CD4-positive, alpha-beta T cell (primary cell): Measurements from ENCODE around the gene OR51T1. TPM values are rescaled to one million over a fixed set of nuclear protein-coding genes. Genes with fewer than 3 reads are reported as not detected.

Source experiments
- ATAC-seq: fragments of 200-7000 bp; cut with Tn5 transposase; one replicate; pipeline ENCODE4 v1.10.0; 2022; ENCODE audit warnings: mild to moderate bottlenecking; ENCODE audit not compliant: poor library complexity
- CTCF ChIA-PET: fragments of 350-600 bp; sonication (Branson Sonifier 250); formaldehyde crosslinking; loops from one replicate; lab custom pipeline; 2021; ENCODE audit warnings: antibody characterized with exemption, inconsistent platforms; lab: Charles Lee
- POLR2A ChIA-PET: fragments of 350-600 bp; sonication (Branson Sonifier 250); formaldehyde crosslinking; loops from one replicate; lab custom pipeline; 2021; ENCODE audit warnings: antibody characterized with exemption, inconsistent platforms; lab: Charles Lee
- DNase-seq, 14 experiments: peaks; one replicate each; pipeline ENCODE4 v3.0.0-alpha.2; 2013 to 2020; ENCODE audit warnings: mixed read lengths in 2 of 14
- H3K27ac ChIP-seq, 2 donors: one replicate each; pipeline versions ENCODE4 v1.5.1 to v1.7.0; 2013; ENCODE audit warnings: low read length in 2 of 2, low read depth in 1 of 2, mild to moderate bottlenecking in 1 of 2
- H3K27me3 ChIP-seq, 2 experiments: 1 replicate in 1 of 2; 2 replicates in 1 of 2; pipeline versions ENCODE4 v1.6.1 to v1.7.0; 2013; ENCODE audit warnings: low read length in 2 of 2, control low read depth in 1 of 2, mild to moderate bottlenecking in 1 of 2, moderate library complexity in 1 of 2; ENCODE audit not compliant: insufficient read depth in 2 of 2, control insufficient read depth in 1 of 2
- H3K36me3 ChIP-seq: one replicate; pipeline ENCODE4 v1.6.1; 2013; ENCODE audit warnings: low read length, control low read depth; ENCODE audit not compliant: insufficient read depth
- H3K4me1 ChIP-seq: one replicate; pipeline ENCODE4 v1.6.1; 2013; ENCODE audit warnings: low read length, control low read depth; ENCODE audit not compliant: insufficient read depth
- H3K4me3 ChIP-seq: one replicate; pipeline ENCODE4 v1.5.1; 2013; ENCODE audit warnings: mild to moderate bottlenecking, low read length, moderate library complexity
- H3K9me3 ChIP-seq, 2 experiments: 1 replicate in 1 of 2; 2 replicates in 1 of 2; pipeline versions ENCODE4 v1.6.1 to v1.7.0; 2013; ENCODE audit warnings: low read length in 2 of 2, mild to moderate bottlenecking in 2 of 2, control low read depth in 1 of 2, moderate library complexity in 1 of 2; ENCODE audit not compliant: control insufficient read depth in 1 of 2, insufficient read depth in 1 of 2
- H3K27ac Mint-ChIP-seq: one replicate; pipeline ENCODE4 v1.8.0; 2020; ENCODE audit warnings: mixed read lengths
- H3K27me3 Mint-ChIP-seq: one replicate; pipeline ENCODE4 v1.8.0; 2021; ENCODE audit warnings: mixed read lengths
- H3K36me3 Mint-ChIP-seq: one replicate; pipeline ENCODE4 v1.8.0; 2021; ENCODE audit warnings: low read depth, mixed read lengths
- H3K4me1 Mint-ChIP-seq: one replicate; pipeline ENCODE4 v1.8.0; 2021; ENCODE audit warnings: low read depth, mixed read lengths
- H3K4me3 Mint-ChIP-seq: one replicate; pipeline ENCODE4 v1.8.0; 2020; ENCODE audit warnings: mild to moderate bottlenecking, mixed read lengths
- H3K9me3 Mint-ChIP-seq: one replicate; pipeline ENCODE4 v1.8.0; 2020; ENCODE audit warnings: mixed read lengths
- intact Hi-C, 2 experiments: fragments of 100-400 bp; cut with DNase I in 1 of 2; cut with micrococcal nuclease in 1 of 2; formaldehyde crosslinking; loops; one replicate each; pipeline versions ENCODE4 v1.15.1 to v1.9.0; 2023 to 2025; cut with DNase I, micrococcal nuclease
- total RNA-seq, 174 experiments: library from RNA in 2 of 174; stranded (reverse) in 2 of 174; gene quantifications; one replicate each; pipeline ENCODE4 v1.2.3 and lab custom pipeline; 2021 to 2026
- TF ChIP-seq, protein P1 (sequence below): fragments of 200-600 bp; IDR thresholded peaks from one replicate; pipeline ENCODE4 v1.8.0; 2022; ENCODE audit warnings: antibody characterized with exemption, mild to moderate bottlenecking

Gene OR51T1
- total RNA-seq, 2 experiments from 2014 or later = not detected

DNA sequence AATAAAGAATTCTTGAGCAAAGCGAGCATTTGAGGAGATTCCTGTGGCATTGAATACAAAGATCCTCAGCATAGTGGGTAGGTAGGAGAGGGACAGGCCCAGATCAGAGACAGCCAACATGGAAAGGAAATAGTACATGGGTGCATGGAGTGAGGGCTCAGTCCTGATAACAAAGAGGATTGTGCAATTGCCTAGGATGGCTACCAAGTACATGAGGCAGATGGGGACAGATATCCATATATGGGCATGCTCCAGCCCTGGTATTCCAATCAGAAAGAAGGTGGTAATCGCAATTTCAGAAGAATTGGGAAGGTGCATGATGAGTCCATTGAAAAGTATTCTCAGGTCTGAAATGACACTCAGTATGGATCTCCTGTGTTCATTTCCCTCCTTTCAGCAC is 8.6 kb downstream of the OR51T1 start:
- intact Hi-C loops = no loop called here
- H3K27ac ChIP-seq = no peak overlapping the region
- ChIA-PET CTCF (interaction anchor here (1.1 kb wide), 1 partner anchor 177 kb away, joined by 3 read pairs; no protein-coding TSS in a partner anchor), POLR2A (no interaction called here)
- ATAC-seq = no peak
- H3K4me3 ChIP-seq = no peak overlapping the region
- Mint-ChIP-seq H3K27ac (no peak overlapping the region), H3K9me3 (no peaks in the 10 kb centered on the region), H3K4me3 (no peak overlapping the region), H3K36me3 (no peaks in the 10 kb centered on the region), H3K27me3 (no peaks in the 10 kb centered on the region), H3K4me1 (no peaks in the 10 kb centered on the region)
- DNase-seq = no peak
- TF ChIP-seq, protein P1, sequence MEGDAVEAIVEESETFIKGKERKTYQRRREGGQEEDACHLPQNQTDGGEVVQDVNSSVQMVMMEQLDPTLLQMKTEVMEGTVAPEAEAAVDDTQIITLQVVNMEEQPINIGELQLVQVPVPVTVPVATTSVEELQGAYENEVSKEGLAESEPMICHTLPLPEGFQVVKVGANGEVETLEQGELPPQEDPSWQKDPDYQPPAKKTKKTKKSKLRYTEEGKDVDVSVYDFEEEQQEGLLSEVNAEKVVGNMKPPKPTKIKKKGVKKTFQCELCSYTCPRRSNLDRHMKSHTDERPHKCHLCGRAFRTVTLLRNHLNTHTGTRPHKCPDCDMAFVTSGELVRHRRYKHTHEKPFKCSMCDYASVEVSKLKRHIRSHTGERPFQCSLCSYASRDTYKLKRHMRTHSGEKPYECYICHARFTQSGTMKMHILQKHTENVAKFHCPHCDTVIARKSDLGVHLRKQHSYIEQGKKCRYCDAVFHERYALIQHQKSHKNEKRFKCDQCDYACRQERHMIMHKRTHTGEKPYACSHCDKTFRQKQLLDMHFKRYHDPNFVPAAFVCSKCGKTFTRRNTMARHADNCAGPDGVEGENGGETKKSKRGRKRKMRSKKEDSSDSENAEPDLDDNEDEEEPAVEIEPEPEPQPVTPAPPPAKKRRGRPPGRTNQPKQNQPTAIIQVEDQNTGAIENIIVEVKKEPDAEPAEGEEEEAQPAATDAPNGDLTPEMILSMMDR = no peak
- H3K4me1 ChIP-seq = no peaks in the 10 kb centered on the region
- no peaks in the 10 kb centered on the region for H3K36me3 ChIP-seq
- H3K27me3 ChIP-seq = no peaks in the 10 kb centered on the region
- H3K9me3 ChIP-seq = no peaks in the 10 kb centered on the region

DNA sequence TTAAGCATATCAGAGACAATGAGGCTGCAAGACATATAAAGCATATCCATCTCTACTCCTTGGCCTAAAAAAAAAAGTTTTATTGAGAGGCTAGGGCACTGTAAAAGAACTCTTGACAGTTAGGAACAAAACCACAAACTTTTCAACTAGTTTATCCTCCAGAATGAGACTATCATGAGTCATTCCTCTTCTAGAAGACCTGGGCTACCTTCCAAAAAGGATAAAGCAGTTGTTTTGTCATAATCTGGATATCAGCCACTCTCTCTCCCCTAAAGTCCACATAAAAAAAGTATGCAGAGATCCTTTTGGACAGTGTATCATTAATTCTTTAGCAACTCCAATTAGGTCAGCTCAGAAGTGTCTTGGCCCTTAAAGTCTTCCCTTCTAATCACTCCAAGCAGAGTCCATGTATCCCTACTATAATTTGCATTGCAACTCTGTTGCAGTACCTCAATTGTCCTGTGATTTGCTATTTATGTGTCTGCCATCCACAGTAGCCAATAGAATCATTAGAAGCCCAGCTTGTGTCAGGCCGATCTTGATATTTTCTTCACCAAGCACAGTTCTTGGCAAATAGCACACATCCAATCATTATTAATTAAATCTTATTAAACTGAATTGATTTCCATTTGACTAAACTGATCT is 10.4 kb downstream of the OR51T1 start:
- TF ChIP-seq, protein P1 = no peak
- Histone ChIP-seq H3K9me3 (no peaks in the 10 kb centered on the region), H3K27ac (no peak overlapping the region), H3K4me3 (no peak overlapping the region), H3K27me3 (no peaks in the 10 kb centered on the region), H3K4me1 (no peaks in the 10 kb centered on the region), H3K36me3 (no peaks in the 10 kb centered on the region)
- H3K9me3 Mint-ChIP-seq = no peaks in the 10 kb centered on the region
- H3K4me3 Mint-ChIP-seq = no peak overlapping the region
- no peak overlapping the region for H3K27ac Mint-ChIP-seq
- H3K4me1 Mint-ChIP-seq = no peaks in the 10 kb centered on the region
- POLR2A ChIA-PET = no interaction called here
- no peaks in the 10 kb centered on the region for H3K36me3 Mint-ChIP-seq
- no peaks in the 10 kb centered on the region for H3K27me3 Mint-ChIP-seq
- DNase-seq (no peak), ATAC-seq (no peak)
- intact Hi-C loops = no loop called here
- CTCF ChIA-PET = no interaction called here

GRCh38 chr11:4903484-4903883 is 21.8 kb downstream of the OR51T1 start, which contains the start of gene OR51A7:
Gene OR51A7, plus strand, starts transcription at chr11:4903783. Its CDS starts 3,587 bp downstream, at chr11:4907370.
- Histone ChIP-seq H3K27ac (no peak within 1 kb of the TSS), H3K27me3 (no peaks in the 10 kb centered on the region), H3K4me3 (no peak within 1 kb of the TSS), H3K4me1 (no peaks in the 10 kb centered on the region), H3K36me3 (no peaks in the 10 kb centered on the region), H3K9me3 (no peaks in the 10 kb centered on the region)
- Mint-ChIP-seq H3K4me1 (no peaks in the 10 kb centered on the region), H3K27ac (no peak within 1 kb of the TSS), H3K4me3 (no peak within 1 kb of the TSS), H3K36me3 (no peaks in the 10 kb centered on the region), H3K27me3 (peaks cover 5% of the 10 kb centered on the region), H3K9me3 (peaks cover 3% of the 10 kb centered on the region)
- DNase-seq (no peak), ATAC-seq (no peak)
- TF ChIP-seq, protein P1 = no peak
- intact Hi-C loops = no loop called here
- POLR2A ChIA-PET = no interaction called here
- CTCF ChIA-PET = no interaction called here
